Activated CD4-positive, alpha-beta T cell treated with anti-CD3 and anti-CD28 coated beads, Interleukin-2, amount 50 U/mL, for 1 hour (primary cell): Measurements from ENCODE around the gene MORC4.

Source experiments
- DNase-seq: peaks from one replicate; pipeline ENCODE4 v3.0.0-alpha.2; 2020

MORC4 gene

GRCh38 chrX:106952089-106952488 lies 47.9 kb downstream of the MORC4 start:
- DNase-seq: no peak

- no peak for DNase-seq
Observed at GRCh38 chrX:106951230-106951629, 48.8 kb downstream of the MORC4 start.

DNA sequence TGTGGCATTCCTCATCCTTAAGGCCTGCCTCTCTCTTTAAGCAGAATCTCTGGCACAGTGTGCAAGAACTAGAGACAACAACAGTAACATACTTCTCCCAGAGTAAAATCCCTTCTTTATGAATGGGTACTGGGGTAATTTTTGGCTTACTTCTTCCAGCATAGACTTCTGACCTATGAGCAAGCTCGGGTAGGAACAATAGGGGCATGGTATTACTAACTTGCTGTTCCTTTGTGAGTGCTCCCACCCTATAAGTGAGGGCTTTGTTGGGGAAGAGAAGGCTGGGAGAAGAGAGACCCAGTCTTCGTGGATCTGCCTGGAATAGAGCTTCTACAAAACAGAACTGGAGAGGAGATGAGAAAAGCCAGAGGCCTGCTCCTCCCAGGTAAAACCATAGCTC lies 49.6 kb downstream of the MORC4 start:
- DNase-seq: no peak

- no peak for DNase-seq
Observed at GRCh38 chrX:106949366-106949765, 50.6 kb downstream of the MORC4 start.

- DNase-seq: no peak
Observed at GRCh38 chrX:106948641-106949040, 51.4 kb downstream of the MORC4 start.

DNA sequence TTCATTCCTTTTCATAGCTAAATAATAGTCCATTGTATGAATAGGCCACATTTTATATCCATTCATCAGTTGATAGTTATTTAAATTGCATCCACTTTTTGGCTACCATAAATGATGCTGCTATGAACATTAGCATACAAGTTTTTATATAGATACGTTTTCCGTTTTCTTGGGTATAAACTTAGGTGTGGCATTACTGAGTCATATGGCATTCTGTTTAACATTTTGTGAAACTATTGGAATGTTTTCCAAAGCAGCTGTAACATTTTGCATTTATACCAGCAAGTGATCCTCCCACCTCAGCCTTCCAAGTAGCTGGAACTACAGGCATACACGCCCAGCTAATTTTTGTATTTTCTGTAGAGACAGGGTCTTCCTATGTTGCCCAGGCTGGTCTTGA lies 53.5 kb downstream of the MORC4 start:
- no peak for DNase-seq

DNA sequence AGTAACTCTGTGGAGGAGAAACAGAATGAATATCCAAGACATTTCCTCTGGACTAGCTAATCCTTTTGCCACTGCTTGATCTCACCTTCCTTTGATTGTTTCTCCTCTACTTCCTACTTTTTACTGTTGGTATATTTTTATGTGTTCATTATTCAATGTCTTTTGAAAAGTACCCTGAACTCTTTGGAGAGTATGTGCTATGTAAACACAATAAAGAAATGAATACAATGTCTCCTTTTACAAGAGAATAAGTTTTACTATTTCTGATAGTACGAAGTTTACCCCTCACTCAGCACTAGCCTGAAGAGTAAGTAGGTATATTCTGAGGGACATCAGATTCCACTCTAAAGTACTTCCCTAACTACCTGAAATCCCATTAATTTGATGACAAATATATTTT lies 59.9 kb downstream of the MORC4 start:
- DNase-seq: no peak

GRCh38 chrX:106939566-106939965 lies 60.4 kb downstream of the MORC4 start:
- DNase-seq: no peak

DNA sequence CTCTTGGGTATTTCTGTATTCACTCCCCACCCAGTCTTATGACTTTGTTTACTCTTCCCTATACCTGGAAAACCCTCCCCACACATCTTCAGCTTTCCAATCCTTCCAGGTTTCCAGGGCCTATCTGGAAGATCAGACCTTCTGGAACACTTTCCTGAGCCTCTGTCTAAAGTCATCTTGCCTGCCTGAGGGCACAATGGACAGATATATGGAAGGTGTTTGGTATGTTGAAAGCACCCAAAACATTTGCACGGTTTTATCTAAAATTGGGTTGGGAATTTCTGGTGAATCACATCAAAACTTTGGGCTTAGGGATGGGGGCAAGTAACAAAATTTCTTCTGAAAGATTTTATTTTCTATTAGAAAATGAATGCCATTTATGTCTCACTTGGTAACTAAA lies 63.8 kb downstream of the MORC4 start:
- no peak for DNase-seq

- DNase-seq: no peak
Observed at GRCh38 chrX:106935175-106935574, 64.8 kb downstream of the MORC4 start.

GRCh38 chrX:106933538-106933961 lies 66.5 kb downstream of the MORC4 start:
- no peak for DNase-seq

GRCh38 chrX:106932960-106933537 lies 67.0 kb downstream of the MORC4 start:
- no peak for DNase-seq

DNA sequence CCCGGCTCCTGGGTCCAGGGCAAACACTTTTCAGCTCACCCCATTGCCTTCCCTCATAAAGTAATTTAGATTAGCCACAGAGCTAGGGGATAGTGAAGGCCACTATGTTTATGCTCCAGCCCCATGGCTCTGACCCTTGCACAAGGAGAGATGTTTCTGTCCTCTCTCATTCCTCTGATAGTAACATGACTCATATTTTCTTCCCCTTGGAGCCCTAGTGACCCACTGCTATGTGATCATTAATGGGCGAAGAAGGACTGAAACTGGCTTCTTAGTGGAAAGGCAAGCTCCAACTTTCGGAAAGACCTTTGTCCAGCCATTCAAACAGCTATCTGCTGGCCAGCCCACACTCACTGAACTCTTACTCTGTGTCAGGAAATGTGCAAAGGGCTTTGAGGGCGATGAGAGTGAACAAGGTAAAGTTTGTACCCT lies 67.5 kb downstream of the MORC4 start:
- DNase-seq: no peak

- DNase-seq: no peak
Observed at GRCh38 chrX:106931831-106932491, 68.1 kb downstream of the MORC4 start.

DNA sequence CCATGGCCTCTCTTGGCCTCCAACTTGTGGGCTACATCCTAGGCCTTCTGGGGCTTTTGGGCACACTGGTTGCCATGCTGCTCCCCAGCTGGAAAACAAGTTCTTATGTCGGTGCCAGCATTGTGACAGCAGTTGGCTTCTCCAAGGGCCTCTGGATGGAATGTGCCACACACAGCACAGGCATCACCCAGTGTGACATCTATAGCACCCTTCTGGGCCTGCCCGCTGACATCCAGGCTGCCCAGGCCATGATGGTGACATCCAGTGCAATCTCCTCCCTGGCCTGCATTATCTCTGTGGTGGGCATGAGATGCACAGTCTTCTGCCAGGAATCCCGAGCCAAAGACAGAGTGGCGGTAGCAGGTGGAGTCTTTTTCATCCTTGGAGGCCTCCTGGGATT lies 71.8 kb downstream of the MORC4 start:
- no peak for DNase-seq

GRCh38 chrX:106927700-106928099 lies 72.3 kb downstream of the MORC4 start:
- DNase-seq: no peak

- DNase-seq: no peak
Observed at GRCh38 chrX:106927023-106927422, 73.0 kb downstream of the MORC4 start.

- no peak for DNase-seq
Observed at GRCh38 chrX:106921637-106922036, 78.4 kb downstream of the MORC4 start.

- DNase-seq: no peak
Observed at GRCh38 chrX:106919932-106920452, 80.0 kb downstream of the MORC4 start, which contains the start of gene CLDN2. TSS of gene CLDN2 (plus strand) at chrX:106920402. CDS start at chrX:106928229, 7,827 bp downstream.

- no peak for DNase-seq
Observed at GRCh38 chrX:106917830-106918500, 82.0 kb downstream of the MORC4 start.

DNA sequence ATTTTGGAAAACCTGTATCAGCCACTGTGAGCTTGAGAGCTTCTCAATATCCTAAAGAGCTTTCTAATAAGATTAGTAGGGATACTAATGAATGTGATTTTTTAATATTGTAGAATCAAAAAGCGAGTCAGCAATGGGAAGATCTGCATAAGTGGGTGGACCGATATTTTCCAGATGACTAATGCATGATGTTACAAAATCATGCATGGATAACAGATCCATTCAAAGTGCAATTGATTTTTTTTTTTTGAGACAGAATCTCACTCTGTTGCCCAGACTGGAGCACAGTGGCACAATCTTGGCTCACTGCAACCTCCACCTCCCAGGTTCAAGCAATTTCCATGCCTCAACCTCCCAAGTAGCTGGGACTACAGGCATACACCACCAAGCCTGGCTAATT lies 87.1 kb downstream of the MORC4 start:
- DNase-seq: no peak

- DNase-seq: no peak
Observed at GRCh38 chrX:106906361-106906760, 93.7 kb downstream of the MORC4 start.

GRCh38 chrX:106905064-106905708 lies 94.8 kb downstream of the MORC4 start:
- DNase-seq: no peak
